SJSA1 (cell line): ENCODE data around the gene SSBP2. TPM values are rescaled to one million over a fixed set of nuclear protein-coding genes. Genes with fewer than 3 reads are reported as not detected.
"Not testable (repeated sequence)": the region's sequence is repeated elsewhere in the genome, so short reads cannot be mapped to it uniquely, and the experiment has no call there.

Experiments
- DNase-seq, 2 experiments: peaks; one replicate each; pipeline ENCODE4 v3.0.0-alpha.2; 2015 to 2020; ENCODE audit warnings: low spot score in 2 of 2, low read depth in 1 of 2
- H3K27ac ChIP-seq: fragments of 250-450 bp; sonication (Bioruptor Pico); 2 replicates; pipeline ENCODE4 v1.5.1; 2020; ENCODE audit warnings: mild to moderate bottlenecking, moderate library complexity
- H3K27me3 ChIP-seq: fragments of 250-450 bp; sonication (Bioruptor Pico); replicated peaks from 2 replicates; pipeline ENCODE4 v1.5.1; 2020; ENCODE audit warnings: mild to moderate bottlenecking, moderate library complexity
- H3K36me3 ChIP-seq: fragments of 250-450 bp; sonication (Bioruptor Pico); 2 replicates; pipeline ENCODE4 v1.5.1; 2020; ENCODE audit warnings: mild to moderate bottlenecking
- H3K4me1 ChIP-seq: fragments of 250-450 bp; sonication (Bioruptor Pico); replicated peaks from 2 replicates; pipeline ENCODE4 v1.6.1; 2021; ENCODE audit warnings: mild to moderate bottlenecking
- H3K4me3 ChIP-seq: fragments of 250-450 bp; sonication (Bioruptor Pico); 2 replicates; pipeline ENCODE4 v1.5.1; 2020; ENCODE audit warnings: mild to moderate bottlenecking
- H3K9me3 ChIP-seq: fragments of 250-450 bp; sonication (Bioruptor Pico); replicated peaks from 2 replicates; pipeline ENCODE4 v1.5.1; 2020; ENCODE audit warnings: mild to moderate bottlenecking
- total RNA-seq: library from RNA; depleted of rRNA; stranded (reverse); fragments of >200 nt; shearing (Covaris generic); gene quantifications from 2 replicates; pipeline ENCODE4 v1.2.3, GENCODE V29; 2014

Gene SSBP2
- total RNA-seq, 1 experiment from 2014 or later = 4.7 TPM

- no peaks in the 10 kb centered on the region for H3K4me1 ChIP-seq
- no peak overlapping the region for H3K27ac ChIP-seq
- H3K27me3 ChIP-seq = no peaks in the 10 kb centered on the region
- H3K4me3 ChIP-seq = no peak overlapping the region
- no peaks in the 10 kb centered on the region for H3K9me3 ChIP-seq
- no peaks in the 10 kb centered on the region for H3K36me3 ChIP-seq
- no peak for DNase-seq
Measured at GRCh38 chr5:81657386-81657785, 93.5 kb downstream of the SSBP2 start.

GRCh38 chr5:81656783-81657182, 94.1 kb downstream of the SSBP2 start:
- Histone ChIP-seq H3K9me3 (no peaks in the 10 kb centered on the region), H3K27me3 (no peaks in the 10 kb centered on the region), H3K36me3 (no peaks in the 10 kb centered on the region), H3K27ac (no peak overlapping the region), H3K4me1 (no peaks in the 10 kb centered on the region), H3K4me3 (no peak overlapping the region)
- no peak for DNase-seq

GRCh38 chr5:81650987-81651386, 99.9 kb downstream of the SSBP2 start:
- Histone ChIP-seq H3K27me3 (no peaks in the 10 kb centered on the region), H3K4me3 (no peak overlapping the region), H3K9me3 (no peaks in the 10 kb centered on the region), H3K4me1 (no peaks in the 10 kb centered on the region), H3K36me3 (no peaks in the 10 kb centered on the region), H3K27ac (no peak overlapping the region)
- no peak for DNase-seq

DNA sequence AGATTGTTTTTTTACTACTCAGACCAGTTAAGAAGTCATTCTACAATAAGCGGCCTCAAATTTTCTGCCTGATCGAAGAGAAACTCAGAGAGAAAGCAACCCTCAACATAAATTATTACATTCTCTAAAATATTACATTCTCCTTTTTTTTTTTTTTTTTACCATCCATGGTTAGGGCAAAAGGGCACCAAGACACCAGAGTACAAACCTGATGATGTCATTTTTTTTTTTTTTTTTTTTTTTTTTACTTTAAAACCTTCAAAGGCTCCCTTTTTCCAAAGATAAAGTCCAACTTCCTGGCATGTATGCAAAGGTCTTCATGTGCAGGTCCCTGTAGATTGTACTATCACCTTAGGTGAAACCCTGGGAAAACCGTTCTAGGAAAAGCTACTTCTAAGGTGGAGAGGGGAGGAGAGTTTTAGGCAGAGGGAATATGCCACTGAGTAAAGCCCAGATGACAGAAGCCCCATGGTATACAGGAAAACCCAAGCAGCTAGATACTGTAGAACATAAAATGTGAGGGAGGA, 104.4 kb downstream of the SSBP2 start:
- H3K27me3 ChIP-seq = no peaks in the 10 kb centered on the region
- H3K4me3 ChIP-seq = no peak overlapping the region
- no peak overlapping the region for H3K27ac ChIP-seq
- no peaks in the 10 kb centered on the region for H3K36me3 ChIP-seq
- DNase-seq = no peak
- no peaks in the 10 kb centered on the region for H3K9me3 ChIP-seq
- H3K4me1 ChIP-seq = no peaks in the 10 kb centered on the region

GRCh38 chr5:81642210-81642609, 108.7 kb downstream of the SSBP2 start:
- no peaks in the 10 kb centered on the region for H3K36me3 ChIP-seq
- no peak for DNase-seq
- no peaks in the 10 kb centered on the region for H3K4me1 ChIP-seq
- no peak overlapping the region for H3K27ac ChIP-seq
- H3K4me3 ChIP-seq = no peak overlapping the region
- H3K27me3 ChIP-seq = no peaks in the 10 kb centered on the region
- no peaks in the 10 kb centered on the region for H3K9me3 ChIP-seq

DNA sequence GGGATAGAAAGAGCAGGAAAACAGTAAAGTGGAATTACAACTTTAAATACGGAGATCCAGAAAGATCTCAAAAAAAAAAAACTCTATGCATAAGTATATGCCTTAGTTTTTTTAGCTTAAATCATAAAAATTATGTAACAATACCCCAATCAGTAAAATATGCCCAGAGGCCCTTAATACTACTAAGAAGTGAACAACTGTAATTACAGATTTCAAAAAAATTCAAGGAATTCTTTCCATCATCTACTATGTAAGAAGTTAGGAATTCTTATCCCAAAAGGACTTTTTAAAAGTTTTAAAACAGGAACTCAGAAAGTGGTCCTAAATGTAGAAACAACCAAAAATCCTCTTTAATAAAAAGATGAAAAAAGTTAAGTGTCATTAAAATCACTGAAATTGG, 111.3 kb downstream of the SSBP2 start:
- no peaks in the 10 kb centered on the region for H3K4me1 ChIP-seq
- DNase-seq = no peak
- H3K4me3 ChIP-seq = no peak overlapping the region
- H3K27me3 ChIP-seq = no peaks in the 10 kb centered on the region
- no peaks in the 10 kb centered on the region for H3K36me3 ChIP-seq
- no peaks in the 10 kb centered on the region for H3K9me3 ChIP-seq
- H3K27ac ChIP-seq = no peak overlapping the region

- no peaks in the 10 kb centered on the region for H3K9me3 ChIP-seq
- no peaks in the 10 kb centered on the region for H3K4me1 ChIP-seq
- no peak overlapping the region for H3K27ac ChIP-seq
- no peaks in the 10 kb centered on the region for H3K36me3 ChIP-seq
- no peak overlapping the region for H3K4me3 ChIP-seq
- no peak for DNase-seq
- H3K27me3 ChIP-seq = no peaks in the 10 kb centered on the region
Measured at GRCh38 chr5:81638471-81638870, 112.4 kb downstream of the SSBP2 start.

DNA sequence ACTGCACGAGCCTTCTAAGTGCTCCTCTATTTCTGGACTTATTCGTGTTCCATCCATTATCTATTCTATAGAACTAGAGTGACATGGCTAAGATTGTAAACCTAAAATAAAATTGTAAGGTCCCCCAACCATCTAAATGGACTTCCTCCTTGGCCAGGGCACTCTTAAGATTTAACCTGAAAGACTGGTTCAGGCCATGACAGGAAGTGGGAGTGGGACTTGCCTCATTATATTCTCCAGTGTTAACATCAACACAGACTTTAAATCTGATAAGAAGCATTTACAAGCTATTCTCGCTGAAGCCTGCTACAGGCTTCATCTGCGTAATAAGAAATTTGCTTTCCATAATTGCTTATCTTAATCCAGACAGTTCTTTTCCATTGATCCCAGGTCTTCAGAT, 117.0 kb downstream of the SSBP2 start:
- Histone ChIP-seq H3K27ac (no peak overlapping the region), H3K27me3 (no peaks in the 10 kb centered on the region), H3K4me1 (no peaks in the 10 kb centered on the region), H3K4me3 (no peak overlapping the region), H3K36me3 (no peaks in the 10 kb centered on the region), H3K9me3 (no peaks in the 10 kb centered on the region)
- DNase-seq = no peak

DNA sequence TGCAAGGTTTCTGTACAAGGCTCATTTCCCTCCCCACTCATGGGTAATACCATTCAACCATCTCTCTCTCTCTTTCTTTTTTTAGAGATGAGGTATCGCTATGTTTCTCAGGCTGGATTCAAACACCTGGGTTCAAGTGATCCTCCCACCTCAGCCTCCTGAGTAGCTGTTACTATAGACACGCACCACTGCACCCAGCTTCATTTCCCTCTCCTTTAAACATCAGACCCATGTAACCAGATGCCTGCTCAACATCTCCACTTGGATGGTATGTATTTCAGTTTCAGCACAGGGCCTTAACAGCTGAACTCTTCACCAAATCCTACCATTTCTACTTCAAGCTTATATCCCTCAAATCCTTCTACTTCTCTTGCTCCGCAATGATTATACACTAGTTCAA, 117.4 kb downstream of the SSBP2 start:
- no peak for DNase-seq
- no peak overlapping the region for H3K4me3 ChIP-seq
- H3K9me3 ChIP-seq = no peaks in the 10 kb centered on the region
- H3K36me3 ChIP-seq = no peaks in the 10 kb centered on the region
- no peaks in the 10 kb centered on the region for H3K27me3 ChIP-seq
- no peak overlapping the region for H3K27ac ChIP-seq
- H3K4me1 ChIP-seq = no peaks in the 10 kb centered on the region

- H3K4me3 ChIP-seq = no peak overlapping the region
Measured at GRCh38 chr5:81632679-81633078, 118.2 kb downstream of the SSBP2 start.

GRCh38 chr5:81631621-81632020, 119.3 kb downstream of the SSBP2 start:
- DNase-seq = no peak
- no peaks in the 10 kb centered on the region for H3K4me1 ChIP-seq
- no peak overlapping the region for H3K27ac ChIP-seq
- H3K27me3 ChIP-seq = no peaks in the 10 kb centered on the region
- no peaks in the 10 kb centered on the region for H3K9me3 ChIP-seq
- no peaks in the 10 kb centered on the region for H3K36me3 ChIP-seq
- H3K4me3 ChIP-seq = no peak overlapping the region

More at GRCh38 chr5:81632679-81633078, 118.2 kb downstream of the SSBP2 start:
- H3K9me3 ChIP-seq = no peaks in the 10 kb centered on the region
- no peaks in the 10 kb centered on the region for H3K4me1 ChIP-seq
- H3K36me3 ChIP-seq = no peaks in the 10 kb centered on the region
- no peak overlapping the region for H3K27ac ChIP-seq
- H3K27me3 ChIP-seq = no peaks in the 10 kb centered on the region
- DNase-seq = no peak

DNA sequence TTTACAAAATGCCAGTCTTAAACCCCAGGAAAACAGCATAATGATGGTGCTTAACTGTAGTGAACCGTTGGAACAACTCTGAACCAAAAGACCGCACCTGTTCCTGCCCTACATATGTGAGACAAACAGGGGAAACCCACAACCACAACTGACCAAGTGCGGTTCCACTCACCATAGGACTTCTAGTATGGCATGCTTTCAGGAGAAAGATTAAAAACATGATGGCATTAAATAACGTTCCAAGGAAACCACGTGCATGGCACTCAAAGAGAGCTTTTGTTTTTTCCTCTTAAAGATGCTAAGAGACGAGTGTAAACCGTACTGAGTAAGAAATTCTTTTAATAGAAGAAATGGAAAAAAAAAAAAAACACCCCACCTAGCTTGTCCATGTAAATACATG, 119.8 kb downstream of the SSBP2 start:
- no peaks in the 10 kb centered on the region for H3K27me3 ChIP-seq
- no peaks in the 10 kb centered on the region for H3K36me3 ChIP-seq
- H3K27ac ChIP-seq = no peak overlapping the region
- no peak overlapping the region for H3K4me3 ChIP-seq
- no peak for DNase-seq
- H3K4me1 ChIP-seq = no peaks in the 10 kb centered on the region
- no peaks in the 10 kb centered on the region for H3K9me3 ChIP-seq

GRCh38 chr5:81630684-81631083, 120.2 kb downstream of the SSBP2 start:
- H3K4me1 ChIP-seq = no peaks in the 10 kb centered on the region
- no peaks in the 10 kb centered on the region for H3K36me3 ChIP-seq
- H3K4me3 ChIP-seq = no peak overlapping the region
- no peaks in the 10 kb centered on the region for H3K9me3 ChIP-seq
- H3K27ac ChIP-seq = no peak overlapping the region
- no peaks in the 10 kb centered on the region for H3K27me3 ChIP-seq
- no peak for DNase-seq

DNA sequence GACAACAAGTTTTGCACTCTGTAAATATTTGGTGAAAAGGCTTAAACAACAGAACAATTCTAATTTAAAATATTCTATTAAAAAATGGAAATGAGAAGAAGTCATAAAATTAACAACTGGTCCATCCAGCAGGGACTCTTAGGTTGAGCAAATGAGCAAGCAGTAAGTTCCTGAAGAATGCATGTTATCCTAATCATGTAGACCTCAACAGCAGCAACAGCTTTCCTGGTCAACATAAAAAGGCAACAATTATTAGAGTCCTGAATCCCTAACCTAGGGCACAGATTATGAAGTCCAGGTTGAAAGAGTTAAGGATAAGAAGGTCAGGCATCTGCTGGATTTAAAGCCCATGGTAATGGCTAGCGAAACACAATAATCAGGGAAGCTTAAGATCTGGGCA, 120.9 kb downstream of the SSBP2 start:
- no peak overlapping the region for H3K27ac ChIP-seq
- no peaks in the 10 kb centered on the region for H3K9me3 ChIP-seq
- H3K4me1 ChIP-seq = no peaks in the 10 kb centered on the region
- no peak overlapping the region for H3K4me3 ChIP-seq
- no peaks in the 10 kb centered on the region for H3K36me3 ChIP-seq
- H3K27me3 ChIP-seq = no peaks in the 10 kb centered on the region
- no peak for DNase-seq

DNA sequence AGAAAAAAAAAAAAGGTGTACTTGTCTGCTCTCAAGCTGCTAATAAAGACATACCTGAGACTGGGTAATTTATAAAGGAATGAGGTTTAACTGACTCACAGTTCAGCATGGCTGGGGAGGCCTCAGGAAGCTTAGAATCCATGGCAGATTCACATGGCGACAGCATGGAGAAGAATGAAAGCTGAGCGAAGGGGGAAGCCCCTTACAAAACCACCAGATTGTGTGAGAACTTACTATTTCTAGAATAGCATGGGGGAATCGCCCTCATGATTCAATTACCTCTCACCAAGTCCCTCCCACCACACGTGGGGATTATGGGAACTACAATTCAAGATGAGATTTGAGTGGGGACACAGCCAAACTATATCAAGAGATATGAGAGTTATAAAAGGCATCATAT, 122.8 kb downstream of the SSBP2 start:
- not testable (repeated sequence) for H3K9me3 ChIP-seq, H3K36me3 ChIP-seq, H3K27ac ChIP-seq, DNase-seq, H3K4me1 ChIP-seq, H3K4me3 ChIP-seq, H3K27me3 ChIP-seq
